ENCODE measurements around the gene GUCA2B. TPM values are rescaled to one million over a fixed set of nuclear protein-coding genes. Genes with fewer than 3 reads are reported as not detected.

GUCA2B gene
- total RNA-seq, 1 experiment from 2014 or later = not detected

DNA sequence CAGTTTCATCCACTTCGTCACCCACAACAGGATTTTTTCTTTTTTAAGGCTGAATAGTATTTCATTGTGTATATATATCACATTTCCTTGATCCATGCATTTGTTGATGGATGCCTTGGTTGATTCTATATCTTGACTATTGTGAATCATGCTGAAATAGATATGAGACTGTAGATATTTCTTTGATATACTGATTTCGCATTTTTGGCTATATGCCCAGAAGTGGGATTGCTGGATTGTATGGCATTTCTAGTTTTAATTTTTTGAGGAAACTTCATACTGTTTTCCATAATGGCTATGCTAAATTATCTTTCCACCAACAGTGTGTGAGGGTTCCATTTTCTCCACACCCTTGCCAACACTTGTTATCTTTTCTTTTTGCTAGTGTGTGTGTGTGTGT is 5.0 kb downstream of the GUCA2B start:
- Histone ChIP-seq H3K9ac (ENCODE audit: extremely low read depth, insufficient read length, low read length) (no peak overlapping the region), H3K9me3 (ENCODE audit: control insufficient read depth, low read depth, low read length) (no peaks in the 10 kb centered on the region), H3K27me3 (ENCODE audit: insufficient read depth, low read length) (no peaks in the 10 kb centered on the region), H3K79me2 (ENCODE audit: insufficient read depth, low read length) (no peaks in the 10 kb centered on the region), H3T11ph (ENCODE audit: low read length) (no peak overlapping the region), H3K4ac (ENCODE audit: low read depth, low read length) (no peak overlapping the region), H2AFZ (ENCODE audit: low read length) (no peak overlapping the region), H4K5ac (ENCODE audit: insufficient read length, low read depth, low read length) (no peak overlapping the region), H2BK12ac (ENCODE audit: insufficient read length, low read depth, low read length) (no peak overlapping the region), H4K91ac (ENCODE audit: insufficient read length, low read depth, low read length) (no peak overlapping the region), H3K56ac (ENCODE audit: insufficient read length, low read depth, low read length) (no peak overlapping the region), H2BK20ac (ENCODE audit: low read depth, low read length, poor library complexity, severe bottlenecking) (no peak overlapping the region), H2BK15ac (ENCODE audit: low read depth, low read length) (no peak overlapping the region), H3K4me2 (ENCODE audit: insufficient read depth, insufficient read length, low read length) (no peak overlapping the region), H3K23ac (ENCODE audit: insufficient read length, low read depth, low read length) (no peak overlapping the region), H3K27ac (ENCODE audit: insufficient read length, low read depth, low read length) (no peak overlapping the region), H2AK5ac (ENCODE audit: insufficient read length, low read length) (no peak overlapping the region), H3K23me2 (ENCODE audit: insufficient read length, low read depth, low read length, poor library complexity, severe bottlenecking) (no peaks in the 10 kb centered on the region), H4K8ac (replicated peaks; ENCODE audit: insufficient read length, low read depth, low read length) (no peak overlapping the region), H4K20me1 (ENCODE audit: control insufficient read depth, insufficient read depth, insufficient read length) (no peaks in the 10 kb centered on the region), H3K79me1 (ENCODE audit: insufficient read depth, low read depth, low read length, poor library complexity, severe bottlenecking) (no peaks in the 10 kb centered on the region), H2BK5ac (ENCODE audit: insufficient read length, low read length) (no peak overlapping the region), H2BK120ac (ENCODE audit: low read depth, low read length, poor library complexity, severe bottlenecking) (no peak overlapping the region), H3K14ac (ENCODE audit: insufficient read depth, low read length) (no peak overlapping the region), H3K18ac (ENCODE audit: insufficient read length, low read depth, low read length) (no peak overlapping the region), H3K4me1 (ENCODE audit: insufficient read depth, low read length) (no peaks in the 10 kb centered on the region)
- Mint-ChIP-seq H3K4me1 (no peaks in the 10 kb centered on the region), H3K36me3 (ENCODE audit: insufficient read depth in 1 of 3, low read depth in 3 of 3) (no peaks in the 10 kb centered on the region; a peak in 1 of 7 replicates), H3K9me3 (peaks cover 0 to 5% of the 10 kb centered on the region in 2 experiments; a peak in 1 of 5 replicates), H3K4me3 (no peak overlapping the region), H3K27me3 (ENCODE audit: low read depth) (peaks cover 10% of the 10 kb centered on the region), H3K27ac (no peak overlapping the region)
- no peak for DNase-seq
- TF ChIP-seq, protein P1, sequence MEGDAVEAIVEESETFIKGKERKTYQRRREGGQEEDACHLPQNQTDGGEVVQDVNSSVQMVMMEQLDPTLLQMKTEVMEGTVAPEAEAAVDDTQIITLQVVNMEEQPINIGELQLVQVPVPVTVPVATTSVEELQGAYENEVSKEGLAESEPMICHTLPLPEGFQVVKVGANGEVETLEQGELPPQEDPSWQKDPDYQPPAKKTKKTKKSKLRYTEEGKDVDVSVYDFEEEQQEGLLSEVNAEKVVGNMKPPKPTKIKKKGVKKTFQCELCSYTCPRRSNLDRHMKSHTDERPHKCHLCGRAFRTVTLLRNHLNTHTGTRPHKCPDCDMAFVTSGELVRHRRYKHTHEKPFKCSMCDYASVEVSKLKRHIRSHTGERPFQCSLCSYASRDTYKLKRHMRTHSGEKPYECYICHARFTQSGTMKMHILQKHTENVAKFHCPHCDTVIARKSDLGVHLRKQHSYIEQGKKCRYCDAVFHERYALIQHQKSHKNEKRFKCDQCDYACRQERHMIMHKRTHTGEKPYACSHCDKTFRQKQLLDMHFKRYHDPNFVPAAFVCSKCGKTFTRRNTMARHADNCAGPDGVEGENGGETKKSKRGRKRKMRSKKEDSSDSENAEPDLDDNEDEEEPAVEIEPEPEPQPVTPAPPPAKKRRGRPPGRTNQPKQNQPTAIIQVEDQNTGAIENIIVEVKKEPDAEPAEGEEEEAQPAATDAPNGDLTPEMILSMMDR (conservative IDR thresholded peaks at IDR 0.05) = no peak
- WGBS (ENCODE audit: extremely low coverage, insufficient read length, low lambda C conversion rate) = no CpG with 5 or more reads among the region's 2 CpGs
